Cardiac muscle cell (in vitro differentiated cells and primary cell): ENCODE results near the gene ABCA12. TPM values are rescaled to one million over a fixed set of nuclear protein-coding genes. Genes with fewer than 3 reads are reported as not detected.
"Not testable (repeated sequence)": the region's sequence is repeated elsewhere in the genome, so short reads cannot be mapped to it uniquely, and the experiment has no call there.

Experiments used
- DNase-seq, 2 donors: peaks; one replicate each; pipeline versions ENCODE4 v3.0.0 to v3.0.0-alpha.2; 2010 to 2017; ENCODE audit warnings: low read depth in 1 of 2, low spot score in 1 of 2
- H3K27ac ChIP-seq: fragments of 200-600 bp; sonication (generic); 2 replicates; pipeline ENCODE4 v1.5.1; 2016
- H3K27me3 ChIP-seq: fragments of 200-600 bp; sonication (generic); 2 replicates; pipeline ENCODE4 v1.6.0; 2016; ENCODE audit warnings: control low read depth
- H3K36me3 ChIP-seq: fragments of 200-600 bp; sonication (generic); 2 replicates; pipeline ENCODE4 v1.5.1; 2016; ENCODE audit warnings: control low read depth
- H3K4me1 ChIP-seq: fragments of 200-600 bp; sonication (generic); 2 replicates; pipeline ENCODE4 v1.8.1; 2017; ENCODE audit warnings: low read depth, mild to moderate bottlenecking, mixed run types
- H3K4me3 ChIP-seq: fragments of 200-600 bp; sonication (generic); 2 replicates; pipeline ENCODE4 v1.5.1; 2016; ENCODE audit warnings: mild to moderate bottlenecking
- H3K9me3 ChIP-seq: fragments of 200-600 bp; sonication (generic); 2 replicates; pipeline ENCODE4 v1.5.1; 2017; ENCODE audit warnings: low read depth, mild to moderate bottlenecking, control low read depth
- CTCF ChIP-seq: IDR thresholded peaks from 2 replicates; pipeline ENCODE4 v1.5.1; 2012; ENCODE audit warnings: low read depth, mild to moderate bottlenecking, low read length
- polyA plus RNA-seq: library from polyadenylated mRNA; unstranded; fragments of >200 nt; fragmentation: Nextera tagmentation; extraction: Ambion mirVana; gene quantifications from 2 replicates; pipeline ENCODE4 v1.2.1, GENCODE V29; 2016
- total RNA-seq: library from RNA; depleted of rRNA; stranded (reverse); fragments of >200 nt; gene quantifications from 2 replicates; pipeline ENCODE4 v1.2.3, GENCODE V29; 2016

The ABCA12 gene
- total RNA-seq (under 0.01 TPM in 1 of 2 replicates, not detected in the other), polyA plus RNA-seq (0.01 TPM in 1 of 2 replicates, not detected in the other)

GRCh38 chr2:215138479-215138878 is at the start of gene ABCA12:
TSS of gene ABCA12 (minus strand) at chr2:215138626. CDS start at chr2:215138208, 418 bp downstream.
- no peak for DNase-seq
- no peak within 1 kb of the TSS for H3K4me3 ChIP-seq
- no peak for TF ChIP-seq CTCF
- no peaks in the 10 kb centered on the region for H3K9me3 ChIP-seq
- H3K4me1 ChIP-seq = no peaks in the 10 kb centered on the region
- no peaks in the 10 kb centered on the region for H3K27me3 ChIP-seq
- no peak within 1 kb of the TSS for H3K27ac ChIP-seq
- H3K36me3 ChIP-seq = no peaks in the 10 kb centered on the region

GRCh38 chr2:215188078-215188477 is 49.7 kb upstream of the ABCA12 start:
- no peaks in the 10 kb centered on the region for H3K36me3 ChIP-seq
- no peaks in the 10 kb centered on the region for H3K4me1 ChIP-seq
- no peak overlapping the region for H3K4me3 ChIP-seq
- DNase-seq = peak in 1 of 2 donors; percentile 28
- H3K27me3 ChIP-seq = no peaks in the 10 kb centered on the region
- no peaks in the 10 kb centered on the region for H3K9me3 ChIP-seq
- TF ChIP-seq CTCF = no peak
- no peak overlapping the region for H3K27ac ChIP-seq

- no peak overlapping the region for H3K27ac ChIP-seq
- H3K4me1 ChIP-seq = no peaks in the 10 kb centered on the region
- H3K27me3 ChIP-seq = no peaks in the 10 kb centered on the region
- no peak overlapping the region for H3K4me3 ChIP-seq
- H3K36me3 ChIP-seq = no peaks in the 10 kb centered on the region
- no peak for DNase-seq
- no peaks in the 10 kb centered on the region for H3K9me3 ChIP-seq
- no peak for TF ChIP-seq CTCF
Measured at GRCh38 chr2:215186021-215186420, 47.6 kb upstream of the ABCA12 start.

- no peak for TF ChIP-seq CTCF
- Histone ChIP-seq H3K36me3 (no peaks in the 10 kb centered on the region), H3K27ac (no peak overlapping the region), H3K9me3 (no peaks in the 10 kb centered on the region), H3K4me3 (no peak overlapping the region), H3K4me1 (no peaks in the 10 kb centered on the region), H3K27me3 (no peaks in the 10 kb centered on the region)
- no peak for DNase-seq
Measured at GRCh38 chr2:215178121-215178520, 39.7 kb upstream of the ABCA12 start.

- Histone ChIP-seq H3K27ac (no peak overlapping the region), H3K4me1 (no peaks in the 10 kb centered on the region), H3K36me3 (no peaks in the 10 kb centered on the region), H3K27me3 (no peaks in the 10 kb centered on the region), H3K9me3 (no peaks in the 10 kb centered on the region), H3K4me3 (no peak overlapping the region)
- no peak for DNase-seq
- no peak for TF ChIP-seq CTCF
Measured at GRCh38 chr2:215171796-215172195, 33.4 kb upstream of the ABCA12 start.

GRCh38 chr2:215171151-215171550 is 32.7 kb upstream of the ABCA12 start:
- Histone ChIP-seq H3K36me3 (no peaks in the 10 kb centered on the region), H3K4me3 (no peak overlapping the region), H3K27me3 (no peaks in the 10 kb centered on the region), H3K9me3 (no peaks in the 10 kb centered on the region), H3K27ac (no peak overlapping the region), H3K4me1 (no peaks in the 10 kb centered on the region)
- DNase-seq = peak in 1 of 2 donors; percentile 23
- no peak for TF ChIP-seq CTCF

GRCh38 chr2:215166505-215166904 is 28.1 kb upstream of the ABCA12 start:
- H3K4me1 ChIP-seq, H3K36me3 ChIP-seq, H3K27ac ChIP-seq, H3K9me3 ChIP-seq, DNase-seq, H3K27me3 ChIP-seq, H3K4me3 ChIP-seq: not testable (repeated sequence)

GRCh38 chr2:215163319-215163718 is 24.9 kb upstream of the ABCA12 start:
- H3K27me3 ChIP-seq, H3K4me3 ChIP-seq, DNase-seq, H3K27ac ChIP-seq, H3K36me3 ChIP-seq, H3K4me1 ChIP-seq, H3K9me3 ChIP-seq: not testable (repeated sequence)
